HL-60 (cell line): ENCODE data around the gene TMEM87B.

ENCODE experiments used
- TF ChIP-seq, protein P1 (sequence below): IDR thresholded peaks from one replicate; pipeline ENCODE4 v1.5.1; 2011; ENCODE audit warnings: low read length, control low read depth, inconsistent platforms; ENCODE audit not compliant: insufficient read depth
- TF ChIP-seq, protein P2 (sequence below): IDR thresholded peaks from 2 replicates; pipeline ENCODE4 v1.6.1; 2012; ENCODE audit warnings: low read depth; ENCODE audit not compliant: insufficient replicate concordance

DNA sequence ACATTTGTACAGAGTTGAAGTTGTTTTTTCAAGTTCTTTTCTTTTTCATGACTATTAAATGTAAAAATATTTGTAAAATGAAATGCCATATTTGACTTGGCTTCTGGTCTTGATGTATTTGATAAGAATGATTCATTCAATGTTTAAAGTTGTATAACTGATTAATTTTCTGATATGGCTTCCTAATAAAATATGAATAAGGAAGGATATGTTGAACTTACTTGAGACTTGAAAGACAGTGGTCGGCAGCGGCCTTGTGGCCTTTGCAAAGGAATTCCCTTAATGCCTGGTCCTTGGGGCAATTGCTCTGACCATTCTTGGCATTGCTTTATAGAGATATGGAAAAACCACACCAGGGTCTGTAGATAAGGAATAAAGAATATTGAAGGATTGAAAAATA lies 25.9 kb upstream of the TMEM87B start:
- TF ChIP-seq, protein P1, sequence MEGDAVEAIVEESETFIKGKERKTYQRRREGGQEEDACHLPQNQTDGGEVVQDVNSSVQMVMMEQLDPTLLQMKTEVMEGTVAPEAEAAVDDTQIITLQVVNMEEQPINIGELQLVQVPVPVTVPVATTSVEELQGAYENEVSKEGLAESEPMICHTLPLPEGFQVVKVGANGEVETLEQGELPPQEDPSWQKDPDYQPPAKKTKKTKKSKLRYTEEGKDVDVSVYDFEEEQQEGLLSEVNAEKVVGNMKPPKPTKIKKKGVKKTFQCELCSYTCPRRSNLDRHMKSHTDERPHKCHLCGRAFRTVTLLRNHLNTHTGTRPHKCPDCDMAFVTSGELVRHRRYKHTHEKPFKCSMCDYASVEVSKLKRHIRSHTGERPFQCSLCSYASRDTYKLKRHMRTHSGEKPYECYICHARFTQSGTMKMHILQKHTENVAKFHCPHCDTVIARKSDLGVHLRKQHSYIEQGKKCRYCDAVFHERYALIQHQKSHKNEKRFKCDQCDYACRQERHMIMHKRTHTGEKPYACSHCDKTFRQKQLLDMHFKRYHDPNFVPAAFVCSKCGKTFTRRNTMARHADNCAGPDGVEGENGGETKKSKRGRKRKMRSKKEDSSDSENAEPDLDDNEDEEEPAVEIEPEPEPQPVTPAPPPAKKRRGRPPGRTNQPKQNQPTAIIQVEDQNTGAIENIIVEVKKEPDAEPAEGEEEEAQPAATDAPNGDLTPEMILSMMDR: no peak
- TF ChIP-seq, protein P2, sequence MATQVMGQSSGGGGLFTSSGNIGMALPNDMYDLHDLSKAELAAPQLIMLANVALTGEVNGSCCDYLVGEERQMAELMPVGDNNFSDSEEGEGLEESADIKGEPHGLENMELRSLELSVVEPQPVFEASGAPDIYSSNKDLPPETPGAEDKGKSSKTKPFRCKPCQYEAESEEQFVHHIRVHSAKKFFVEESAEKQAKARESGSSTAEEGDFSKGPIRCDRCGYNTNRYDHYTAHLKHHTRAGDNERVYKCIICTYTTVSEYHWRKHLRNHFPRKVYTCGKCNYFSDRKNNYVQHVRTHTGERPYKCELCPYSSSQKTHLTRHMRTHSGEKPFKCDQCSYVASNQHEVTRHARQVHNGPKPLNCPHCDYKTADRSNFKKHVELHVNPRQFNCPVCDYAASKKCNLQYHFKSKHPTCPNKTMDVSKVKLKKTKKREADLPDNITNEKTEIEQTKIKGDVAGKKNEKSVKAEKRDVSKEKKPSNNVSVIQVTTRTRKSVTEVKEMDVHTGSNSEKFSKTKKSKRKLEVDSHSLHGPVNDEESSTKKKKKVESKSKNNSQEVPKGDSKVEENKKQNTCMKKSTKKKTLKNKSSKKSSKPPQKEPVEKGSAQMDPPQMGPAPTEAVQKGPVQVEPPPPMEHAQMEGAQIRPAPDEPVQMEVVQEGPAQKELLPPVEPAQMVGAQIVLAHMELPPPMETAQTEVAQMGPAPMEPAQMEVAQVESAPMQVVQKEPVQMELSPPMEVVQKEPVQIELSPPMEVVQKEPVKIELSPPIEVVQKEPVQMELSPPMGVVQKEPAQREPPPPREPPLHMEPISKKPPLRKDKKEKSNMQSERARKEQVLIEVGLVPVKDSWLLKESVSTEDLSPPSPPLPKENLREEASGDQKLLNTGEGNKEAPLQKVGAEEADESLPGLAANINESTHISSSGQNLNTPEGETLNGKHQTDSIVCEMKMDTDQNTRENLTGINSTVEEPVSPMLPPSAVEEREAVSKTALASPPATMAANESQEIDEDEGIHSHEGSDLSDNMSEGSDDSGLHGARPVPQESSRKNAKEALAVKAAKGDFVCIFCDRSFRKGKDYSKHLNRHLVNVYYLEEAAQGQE: no peak
